Brain microvascular endothelial cell (primary cell): ENCODE data around the gene MICA.
A peak's percentile ranks its signal among the peaks of the same experiment; 100 is the strongest.
"Not testable (repeated sequence)": the region's sequence is repeated elsewhere in the genome, so short reads cannot be mapped to it uniquely, and the experiment has no call there.

Source experiments
- DNase-seq: peaks from one replicate; pipeline ENCODE4 v3.0.0-alpha.2; 2020
- H3K27ac ChIP-seq: fragments of 250-450 bp; sonication (Bioruptor Pico); 2 replicates; pipeline ENCODE4 v1.5.1; 2020; ENCODE audit warnings: mild to moderate bottlenecking, moderate library complexity
- H3K27me3 ChIP-seq: fragments of 250-450 bp; sonication (Bioruptor Pico); replicated peaks from 2 replicates; pipeline ENCODE4 v1.5.1; 2020; ENCODE audit warnings: mild to moderate bottlenecking
- H3K36me3 ChIP-seq: fragments of 250-450 bp; sonication (Bioruptor Pico); replicated peaks from 2 replicates; pipeline ENCODE4 v1.5.1; 2020; ENCODE audit warnings: mild to moderate bottlenecking
- H3K4me3 ChIP-seq: 2 replicates; pipeline ENCODE4 v1.5.1; 2011; ENCODE audit warnings: low read depth, mild to moderate bottlenecking, control low read depth, low read length, moderate library complexity
- in situ Hi-C: cut with HindIII; loops from 2 replicates; pipeline ENCODE4 v1.10.0; 2017; ENCODE audit warnings: low sequenced_read_pairs, low pct_ligation_motif_present
- TF ChIP-seq, protein P1 (sequence below): IDR thresholded peaks from 2 replicates; pipeline ENCODE4 v1.5.1; 2011; ENCODE audit warnings: low read depth, mild to moderate bottlenecking, moderate library complexity, low read length, control low read depth, inconsistent platforms; ENCODE audit errors: missing control alignments

MICA gene

DNA sequence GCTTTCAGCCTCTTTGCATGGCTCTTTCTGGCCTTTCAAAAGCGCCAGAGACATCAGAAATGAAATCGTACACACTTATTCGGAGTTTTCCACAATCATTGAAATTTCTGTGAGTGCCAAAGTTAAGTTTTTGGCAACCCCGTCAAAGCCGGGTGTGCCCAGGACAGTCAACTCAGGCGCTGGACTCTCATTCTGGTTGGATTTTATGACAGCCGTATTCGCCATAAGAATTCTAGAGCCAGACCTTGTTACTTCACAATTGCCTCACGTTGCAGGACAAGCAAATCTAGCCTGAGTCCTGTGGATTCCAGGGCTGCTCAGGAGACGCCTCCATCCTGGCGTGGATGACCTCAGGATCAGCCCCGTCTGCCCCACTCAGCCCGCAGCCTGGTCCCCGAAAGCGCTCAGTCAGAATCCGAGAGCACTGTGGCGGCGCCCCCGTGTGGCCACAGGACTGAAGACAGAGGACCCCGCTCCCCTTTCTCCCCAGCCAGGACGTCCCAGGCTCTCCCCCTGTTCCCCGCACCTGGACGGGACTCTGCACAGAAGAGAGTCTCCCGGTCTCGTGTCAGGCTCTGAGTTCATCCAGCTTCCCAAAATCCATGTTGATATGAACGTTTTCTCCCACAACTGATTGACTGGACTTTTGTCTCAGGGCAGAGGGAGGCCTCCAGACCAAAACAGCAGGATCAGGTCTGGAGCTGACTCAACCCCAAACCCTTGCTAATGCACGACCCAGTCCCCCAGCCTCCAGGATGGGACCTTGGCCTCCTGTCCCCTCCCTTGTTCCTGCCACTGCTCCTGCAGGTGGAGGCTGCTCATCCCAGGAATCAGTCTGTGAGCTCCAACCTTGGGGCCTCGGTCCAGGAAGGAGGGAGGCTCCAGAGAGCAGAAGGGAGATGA, 38.2 kb downstream of the MICA start:
- DNase-seq = peak; percentile 49

DNA sequence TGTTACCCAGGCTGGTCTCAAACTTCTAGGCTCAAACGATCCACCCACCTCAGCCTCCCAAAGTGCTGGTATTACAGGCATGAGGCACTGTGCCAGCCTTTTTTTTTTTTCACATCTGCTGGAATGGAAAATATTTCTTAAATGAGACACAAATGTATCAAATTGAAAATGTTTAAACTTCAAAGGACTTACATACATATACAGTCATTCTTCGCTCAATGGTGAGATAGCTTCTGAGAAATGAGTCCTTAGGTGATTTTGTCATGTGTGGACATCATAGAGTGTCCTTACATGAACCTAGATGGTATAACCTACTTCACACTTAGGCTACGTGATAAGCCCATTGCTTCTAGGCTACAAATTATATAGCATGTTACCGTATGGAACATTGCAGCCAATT, 43.1 kb downstream of the MICA start:
- Histone ChIP-seq H3K4me3 (no peak overlapping the region), H3K27me3 (peaks cover 14% of the 10 kb centered on the region), H3K27ac (no peak overlapping the region), H3K36me3 (no peaks in the 10 kb centered on the region)
- TF ChIP-seq, protein P1, sequence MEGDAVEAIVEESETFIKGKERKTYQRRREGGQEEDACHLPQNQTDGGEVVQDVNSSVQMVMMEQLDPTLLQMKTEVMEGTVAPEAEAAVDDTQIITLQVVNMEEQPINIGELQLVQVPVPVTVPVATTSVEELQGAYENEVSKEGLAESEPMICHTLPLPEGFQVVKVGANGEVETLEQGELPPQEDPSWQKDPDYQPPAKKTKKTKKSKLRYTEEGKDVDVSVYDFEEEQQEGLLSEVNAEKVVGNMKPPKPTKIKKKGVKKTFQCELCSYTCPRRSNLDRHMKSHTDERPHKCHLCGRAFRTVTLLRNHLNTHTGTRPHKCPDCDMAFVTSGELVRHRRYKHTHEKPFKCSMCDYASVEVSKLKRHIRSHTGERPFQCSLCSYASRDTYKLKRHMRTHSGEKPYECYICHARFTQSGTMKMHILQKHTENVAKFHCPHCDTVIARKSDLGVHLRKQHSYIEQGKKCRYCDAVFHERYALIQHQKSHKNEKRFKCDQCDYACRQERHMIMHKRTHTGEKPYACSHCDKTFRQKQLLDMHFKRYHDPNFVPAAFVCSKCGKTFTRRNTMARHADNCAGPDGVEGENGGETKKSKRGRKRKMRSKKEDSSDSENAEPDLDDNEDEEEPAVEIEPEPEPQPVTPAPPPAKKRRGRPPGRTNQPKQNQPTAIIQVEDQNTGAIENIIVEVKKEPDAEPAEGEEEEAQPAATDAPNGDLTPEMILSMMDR = no peak
- in situ Hi-C loops = no loop called here
- no peak for DNase-seq

More for the DNA sequence above, 38.2 kb downstream of the MICA start:
- in situ Hi-C loops = no loop called here
- Histone ChIP-seq H3K4me3 (no peak overlapping the region), H3K27me3 (peaks cover 6% of the 10 kb centered on the region), H3K27ac (no peak overlapping the region), H3K36me3 (no peaks in the 10 kb centered on the region)
- TF ChIP-seq, protein P1 = peak; percentile 93

GRCh38 chr6:31446999-31447789, 43.8 kb downstream of the MICA start:
- H3K27ac ChIP-seq, H3K36me3 ChIP-seq, H3K4me3 ChIP-seq, DNase-seq, in situ Hi-C loops: not testable (repeated sequence)
- peaks cover 14% of the 10 kb centered on the region for H3K27me3 ChIP-seq

DNA sequence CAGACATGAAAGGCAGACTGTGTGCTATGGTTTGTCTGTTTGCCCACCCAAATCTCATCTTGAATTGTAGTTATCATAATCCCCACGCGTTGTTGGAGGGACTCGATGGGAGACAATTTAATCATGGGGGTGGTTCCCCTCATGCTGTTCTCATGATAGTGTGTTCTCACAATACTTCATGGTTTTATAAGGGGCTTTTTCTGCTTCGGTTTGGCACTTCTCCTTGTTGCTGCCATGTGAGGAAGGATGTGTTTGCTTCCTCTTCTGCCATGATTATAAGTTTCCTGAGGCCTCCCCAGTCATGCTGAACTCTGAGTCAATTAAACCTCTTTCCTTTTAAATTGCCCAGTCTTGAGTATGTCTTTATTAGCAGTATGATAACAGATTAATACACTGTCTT, 47.4 kb downstream of the MICA start:
- Histone ChIP-seq H3K27ac (no peak overlapping the region), H3K27me3 (peaks cover 8% of the 10 kb centered on the region), H3K36me3 (no peaks in the 10 kb centered on the region), H3K4me3 (no peak overlapping the region)
- DNase-seq = no peak
- in situ Hi-C loops = no loop called here
- TF ChIP-seq, protein P1 = no peak

DNA sequence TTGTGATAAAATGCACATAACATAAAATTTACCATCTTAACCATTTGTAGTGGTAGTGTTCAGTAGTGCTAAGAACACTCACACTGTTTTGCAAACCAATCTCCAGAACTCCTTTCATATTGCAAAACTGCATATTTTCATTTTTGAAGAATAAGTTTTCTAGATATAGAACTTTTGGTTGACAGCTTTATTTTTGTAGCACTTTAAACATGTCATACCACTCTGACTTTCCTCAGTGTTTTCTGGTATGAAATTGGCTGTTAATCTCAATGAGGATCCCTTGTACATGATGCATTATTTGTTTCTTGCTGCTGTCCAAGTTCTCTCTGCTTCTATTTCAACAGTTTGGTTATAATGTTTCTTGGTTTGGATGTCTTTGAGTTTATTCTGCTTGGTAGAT, 49.5 kb downstream of the MICA start:
- in situ Hi-C loops = no loop called here
- no peaks in the 10 kb centered on the region for H3K36me3 ChIP-seq
- TF ChIP-seq, protein P1 = no peak

GRCh38 chr6:31453259-31453658, 49.9 kb downstream of the MICA start:
- in situ Hi-C loops = no loop called here
- no peaks in the 10 kb centered on the region for H3K36me3 ChIP-seq
- no peak overlapping the region for H3K27ac ChIP-seq
- H3K27me3 ChIP-seq = peaks cover 8% of the 10 kb centered on the region
- DNase-seq = no peak
- H3K4me3 ChIP-seq = no peak overlapping the region
- TF ChIP-seq, protein P1 = no peak

More for the DNA sequence above, 49.5 kb downstream of the MICA start:
- no peak for DNase-seq
- H3K4me3 ChIP-seq = no peak overlapping the region
- H3K27me3 ChIP-seq = peaks cover 8% of the 10 kb centered on the region
- no peak overlapping the region for H3K27ac ChIP-seq

DNA sequence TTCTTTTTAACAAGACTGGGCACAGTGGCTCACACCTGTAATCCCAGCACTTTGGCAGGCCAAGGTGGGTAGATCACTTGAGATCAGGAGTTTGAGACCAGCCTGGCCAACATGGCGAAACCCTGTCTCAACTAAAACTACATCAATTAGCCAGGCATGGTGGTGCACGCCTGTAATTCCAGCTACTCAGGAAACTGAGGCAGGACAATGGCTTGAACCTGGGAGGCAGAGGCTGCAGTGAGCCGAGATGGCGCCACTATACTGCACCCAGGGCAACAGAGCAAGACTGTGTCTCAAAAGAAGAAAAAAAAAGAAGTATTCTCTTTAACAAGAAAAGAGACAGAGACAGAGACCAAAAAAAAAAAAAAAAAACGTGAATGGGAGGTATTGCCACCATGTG, 56.5 kb downstream of the MICA start:
- H3K27me3 ChIP-seq, DNase-seq, H3K36me3 ChIP-seq, in situ Hi-C loops, H3K27ac ChIP-seq, H3K4me3 ChIP-seq: not testable (repeated sequence)
